ENCODE results near the gene OTOF.

OTOF gene

DNA sequence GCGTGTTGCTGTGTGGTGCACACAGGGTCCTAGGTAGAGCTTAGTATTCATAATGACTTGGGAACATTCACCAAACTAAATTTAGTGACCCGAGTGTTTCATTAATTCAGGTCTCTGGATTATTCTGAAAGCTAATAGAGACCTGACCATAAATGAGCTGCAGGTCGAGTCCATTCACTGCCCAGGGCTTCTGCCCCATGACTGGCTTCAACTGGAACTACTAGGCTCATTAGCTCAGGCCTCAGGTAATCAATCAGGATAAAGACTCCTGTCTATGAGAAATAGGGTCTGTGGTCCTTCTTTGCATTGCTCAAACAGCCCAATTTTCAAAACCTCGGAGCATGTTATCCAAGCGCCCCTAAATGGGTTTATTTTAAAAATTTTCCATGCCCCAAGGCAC, 30.0 kb upstream of the OTOF start:
- Histone ChIP-seq H3K27me3 (ENCODE audit: control insufficient read depth, insufficient read depth, low read length) (no peaks in the 10 kb centered on the region), H3K4me2 (ENCODE audit: low read length) (no peak overlapping the region), H3K9ac (no peak overlapping the region), H3K27ac (no peak overlapping the region), H3K9me3 (ENCODE audit: control insufficient read depth, low read length) (no peaks in the 10 kb centered on the region), H3K4me3 (ENCODE audit: low read depth, low read length) (no peak overlapping the region), H3K79me2 (no peaks in the 10 kb centered on the region), H2AFZ (no peak overlapping the region), H3K36me3 (ENCODE audit: control insufficient read depth, insufficient read depth, low read length) (no peaks in the 10 kb centered on the region), H3K4me1 (no peaks in the 10 kb centered on the region)
- TF ChIP-seq, protein P1, sequence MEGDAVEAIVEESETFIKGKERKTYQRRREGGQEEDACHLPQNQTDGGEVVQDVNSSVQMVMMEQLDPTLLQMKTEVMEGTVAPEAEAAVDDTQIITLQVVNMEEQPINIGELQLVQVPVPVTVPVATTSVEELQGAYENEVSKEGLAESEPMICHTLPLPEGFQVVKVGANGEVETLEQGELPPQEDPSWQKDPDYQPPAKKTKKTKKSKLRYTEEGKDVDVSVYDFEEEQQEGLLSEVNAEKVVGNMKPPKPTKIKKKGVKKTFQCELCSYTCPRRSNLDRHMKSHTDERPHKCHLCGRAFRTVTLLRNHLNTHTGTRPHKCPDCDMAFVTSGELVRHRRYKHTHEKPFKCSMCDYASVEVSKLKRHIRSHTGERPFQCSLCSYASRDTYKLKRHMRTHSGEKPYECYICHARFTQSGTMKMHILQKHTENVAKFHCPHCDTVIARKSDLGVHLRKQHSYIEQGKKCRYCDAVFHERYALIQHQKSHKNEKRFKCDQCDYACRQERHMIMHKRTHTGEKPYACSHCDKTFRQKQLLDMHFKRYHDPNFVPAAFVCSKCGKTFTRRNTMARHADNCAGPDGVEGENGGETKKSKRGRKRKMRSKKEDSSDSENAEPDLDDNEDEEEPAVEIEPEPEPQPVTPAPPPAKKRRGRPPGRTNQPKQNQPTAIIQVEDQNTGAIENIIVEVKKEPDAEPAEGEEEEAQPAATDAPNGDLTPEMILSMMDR (IDR thresholded peaks at IDR 0.05) = no peak

DNA sequence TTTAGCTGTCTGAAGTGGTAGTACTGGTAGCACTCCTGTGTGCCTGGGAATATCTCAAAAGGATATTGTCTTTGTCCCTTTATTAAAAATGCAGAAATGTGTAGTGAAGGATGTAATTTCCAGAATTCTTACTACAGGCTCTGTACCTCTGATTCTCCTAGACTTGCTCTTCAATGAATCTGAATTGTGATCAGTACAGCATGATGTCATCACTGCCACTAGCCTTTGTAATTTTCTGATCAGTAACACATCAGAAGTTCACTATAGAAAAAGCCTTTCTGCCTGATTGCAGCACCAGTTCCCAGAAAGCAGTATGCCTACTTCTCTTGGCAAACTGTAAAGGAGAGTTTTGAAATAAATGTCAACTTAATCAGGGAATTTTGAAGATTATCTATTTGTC, 29.2 kb upstream of the OTOF start:
- Histone ChIP-seq H3K9ac (no peak overlapping the region), H3K4me1 (no peaks in the 10 kb centered on the region), H3K27ac (no peak overlapping the region), H2AFZ (no peak overlapping the region), H3K27me3 (ENCODE audit: control insufficient read depth, insufficient read depth, low read length) (no peaks in the 10 kb centered on the region), H3K79me2 (no peaks in the 10 kb centered on the region), H3K36me3 (ENCODE audit: control insufficient read depth, insufficient read depth, low read length) (no peaks in the 10 kb centered on the region), H3K9me3 (ENCODE audit: control insufficient read depth, low read length) (no peaks in the 10 kb centered on the region), H3K4me2 (ENCODE audit: low read length) (no peak overlapping the region), H3K4me3 (ENCODE audit: low read depth, low read length) (no peak overlapping the region)
- TF ChIP-seq, protein P1 (IDR thresholded peaks at IDR 0.05) = no peak

DNA sequence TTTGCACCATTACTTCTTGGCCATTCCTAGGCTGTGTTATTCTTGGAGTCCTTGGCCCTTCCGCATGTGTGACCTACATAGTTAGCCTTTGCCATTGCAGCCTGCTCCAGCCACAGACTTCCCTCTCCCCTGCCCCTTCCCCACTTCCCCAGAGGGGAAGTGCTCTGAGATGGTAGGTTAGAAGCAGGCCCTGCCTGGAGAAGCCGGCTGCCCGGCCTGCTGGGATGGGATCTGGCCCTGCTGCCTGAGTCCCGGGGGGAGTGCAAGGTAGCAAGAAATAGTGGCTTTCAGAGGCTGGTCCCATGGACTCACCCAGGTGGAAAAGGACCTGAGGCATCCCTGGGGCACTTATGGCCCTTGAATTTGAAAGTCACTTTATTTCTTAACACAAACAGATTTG, 28.4 kb upstream of the OTOF start:
- no peak overlapping the region for H3K27ac ChIP-seq
- no peak overlapping the region for H3K4me2 ChIP-seq (ENCODE audit: low read length)
- H3K79me2 ChIP-seq = no peaks in the 10 kb centered on the region
- H2AFZ ChIP-seq = no peak overlapping the region
- H3K9me3 ChIP-seq (ENCODE audit: control insufficient read depth, low read length) = no peaks in the 10 kb centered on the region
- no peaks in the 10 kb centered on the region for H3K36me3 ChIP-seq (ENCODE audit: control insufficient read depth, insufficient read depth, low read length)
- H3K9ac ChIP-seq = no peak overlapping the region
- H3K4me1 ChIP-seq = no peaks in the 10 kb centered on the region
- no peak overlapping the region for H3K4me3 ChIP-seq (ENCODE audit: low read depth, low read length)
- H3K27me3 ChIP-seq (ENCODE audit: control insufficient read depth, insufficient read depth, low read length) = no peaks in the 10 kb centered on the region
- TF ChIP-seq, protein P1 (IDR thresholded peaks at IDR 0.05) = no peak

DNA sequence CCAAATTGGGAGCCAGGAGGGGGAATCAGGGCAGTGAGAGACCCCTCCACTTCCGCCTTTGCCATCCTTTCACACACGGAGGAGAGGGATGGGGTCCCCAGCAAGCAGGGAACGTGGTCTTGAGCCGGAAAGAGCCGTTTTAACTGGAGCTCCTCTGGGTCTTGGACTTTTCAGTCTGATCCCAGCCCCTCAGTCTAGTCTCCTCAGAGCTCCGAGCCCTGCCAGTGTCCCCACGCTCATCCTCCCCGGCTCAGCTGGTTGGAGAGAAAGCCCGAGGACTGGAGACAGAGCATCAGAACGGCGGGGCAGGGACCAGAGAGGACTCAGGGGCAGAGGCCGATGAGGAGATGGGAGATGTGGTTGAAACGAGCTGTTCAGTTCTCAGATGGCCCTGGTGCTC, 26.1 kb upstream of the OTOF start:
- H3K4me1 ChIP-seq = no peaks in the 10 kb centered on the region
- H3K27ac ChIP-seq = no peak overlapping the region
- peak overlapping the region; percentile 97 for H2AFZ ChIP-seq
- no peaks in the 10 kb centered on the region for H3K36me3 ChIP-seq (ENCODE audit: control insufficient read depth, insufficient read depth, low read length)
- TF ChIP-seq, protein P1 (IDR thresholded peaks at IDR 0.05) = no peak
- no peak overlapping the region for H3K4me3 ChIP-seq (ENCODE audit: low read depth, low read length)
- no peaks in the 10 kb centered on the region for H3K9me3 ChIP-seq (ENCODE audit: control insufficient read depth, low read length)
- no peaks in the 10 kb centered on the region for H3K79me2 ChIP-seq
- H3K9ac ChIP-seq = no peak overlapping the region
- H3K27me3 ChIP-seq (ENCODE audit: control insufficient read depth, insufficient read depth, low read length) = no peaks in the 10 kb centered on the region
- no peak overlapping the region for H3K4me2 ChIP-seq (ENCODE audit: low read length)

DNA sequence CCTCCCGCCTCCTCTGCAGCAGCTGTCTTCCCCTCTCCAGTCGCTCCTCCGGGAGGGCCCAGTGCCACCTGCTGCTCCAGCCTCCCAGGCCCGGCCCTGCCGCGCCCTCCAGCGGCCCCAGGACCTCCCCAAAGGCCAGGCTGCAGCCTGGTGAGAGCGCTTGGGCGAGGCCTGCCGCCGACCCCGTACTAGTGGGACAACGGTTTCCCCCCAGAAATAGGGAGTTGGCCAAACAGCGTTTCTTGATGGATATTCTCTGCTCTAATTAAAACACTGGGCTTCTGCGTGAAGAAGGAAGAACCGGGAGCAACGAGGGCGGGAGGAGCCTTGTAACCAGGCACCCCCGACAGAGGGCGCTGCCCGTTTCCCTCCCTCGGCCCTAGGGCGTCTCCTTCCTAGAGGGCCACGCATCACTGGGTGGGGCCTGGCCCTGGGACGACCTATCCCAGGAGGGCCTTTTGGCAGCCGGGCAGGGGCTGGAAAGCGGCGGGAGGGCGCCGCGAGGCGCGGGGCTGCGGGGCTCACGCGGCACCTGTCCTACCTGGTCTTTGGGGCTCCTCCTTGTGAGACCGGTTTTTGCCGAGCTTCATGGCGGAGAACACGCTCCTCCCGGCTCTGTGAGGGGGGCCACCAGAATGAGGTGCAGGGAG, 25.4 kb upstream of the OTOF start:
- Histone ChIP-seq H3K4me2 (ENCODE audit: low read length) (peak overlapping the region; percentile 89), H3K9ac (no peak overlapping the region), H3K27ac (no peak overlapping the region), H3K27me3 (ENCODE audit: control insufficient read depth, insufficient read depth, low read length) (no peaks in the 10 kb centered on the region), H3K9me3 (ENCODE audit: control insufficient read depth, low read length) (no peaks in the 10 kb centered on the region), H3K79me2 (no peaks in the 10 kb centered on the region), H2AFZ (peak overlapping the region; percentile 97), H3K4me1 (no peaks in the 10 kb centered on the region), H3K36me3 (ENCODE audit: control insufficient read depth, insufficient read depth, low read length) (no peaks in the 10 kb centered on the region), H3K4me3 (ENCODE audit: low read depth, low read length) (peak overlapping the region; percentile 37)
- TF ChIP-seq, protein P1 (IDR thresholded peaks at IDR 0.05) = peak; percentile 93
